Activated T-cell treated with anti-CD3 and anti-CD28 coated beads for 4 hours (primary cell): Measurements from ENCODE around the gene NAALADL2.
"Not testable (repeated sequence)": the region's sequence is repeated elsewhere in the genome, so short reads cannot be mapped to it uniquely, and the experiment has no call there.

Experiments used
- DNase-seq: peaks from one replicate; pipeline ENCODE4 v3.0.0-alpha.2; 2020

Gene NAALADL2

DNA sequence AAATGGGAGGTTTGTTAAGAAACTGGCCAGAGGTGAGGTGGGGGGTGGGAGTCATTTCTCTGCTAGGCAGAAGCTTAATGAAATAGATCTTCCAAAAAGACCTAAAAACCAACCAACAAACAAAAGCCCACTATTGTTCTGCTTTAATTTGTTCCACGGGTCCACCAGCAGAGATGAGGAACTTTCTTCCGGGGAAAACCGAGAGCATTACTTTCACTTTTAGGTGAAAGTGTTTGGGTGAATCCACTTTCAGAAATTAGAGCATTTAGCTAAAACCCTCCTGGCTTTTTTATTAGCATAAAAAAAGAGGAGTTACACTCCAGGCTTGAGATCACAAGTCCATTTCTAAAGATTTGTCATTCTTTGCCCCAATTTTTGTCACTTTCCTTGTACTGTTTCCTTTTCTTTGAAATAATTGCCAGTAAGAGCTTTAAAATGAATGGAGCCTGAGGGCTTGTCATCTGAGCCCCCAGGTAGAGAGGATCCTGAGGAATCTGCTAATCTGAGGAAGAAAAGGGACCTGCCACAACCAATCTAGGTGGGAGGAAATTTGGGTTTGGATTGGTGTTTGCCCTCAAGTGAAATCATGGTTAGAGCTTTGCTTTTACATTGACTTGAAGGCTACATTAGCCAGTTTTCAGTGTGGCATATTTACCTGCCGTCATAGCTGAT is 667.6 kb downstream of the NAALADL2 start:
- no peak for DNase-seq

GRCh38 chr3:175528693-175529092 is 669.6 kb downstream of the NAALADL2 start:
- not testable (repeated sequence) for DNase-seq

- no peak for DNase-seq
Measured at GRCh38 chr3:175535351-175535750, 676.2 kb downstream of the NAALADL2 start.

DNA sequence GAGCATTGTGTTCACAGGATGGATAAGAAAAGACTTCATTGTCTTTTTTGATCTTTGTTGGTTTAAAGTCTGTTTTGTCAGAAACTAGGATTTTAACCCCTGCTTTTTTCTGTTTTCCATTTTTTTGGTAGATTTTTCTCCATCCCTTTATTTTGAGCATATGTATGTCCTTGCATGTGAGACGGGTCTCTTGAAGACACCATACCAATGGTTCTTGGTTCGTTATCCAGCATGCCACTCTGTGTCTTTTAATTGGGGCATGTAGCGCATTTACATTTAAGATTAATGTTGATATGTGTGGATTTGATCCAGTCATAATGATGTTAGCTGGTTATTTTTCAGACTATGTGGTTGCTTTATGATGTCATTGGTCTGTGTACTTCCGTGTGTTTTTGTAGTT is 687.0 kb downstream of the NAALADL2 start:
- DNase-seq, result no peak

DNA sequence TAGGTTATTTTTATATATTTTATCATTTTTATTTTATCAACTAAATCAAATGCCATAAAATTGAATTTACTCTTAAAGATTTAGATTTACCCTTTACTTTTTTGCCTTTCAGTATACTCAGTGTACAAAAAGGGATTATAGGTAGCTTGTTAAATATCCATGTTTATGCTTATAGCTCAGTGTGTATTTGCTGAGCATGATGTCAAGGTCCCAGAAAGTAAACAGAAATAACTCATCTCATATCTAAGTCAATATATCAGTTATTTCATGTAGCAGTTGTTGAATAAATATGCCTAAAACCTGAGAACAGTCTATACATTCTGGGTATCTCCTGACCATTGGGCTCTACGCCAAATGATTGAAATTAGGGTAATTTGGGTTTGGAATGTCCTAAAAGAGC is 693.8 kb downstream of the NAALADL2 start:
- no peak for DNase-seq

GRCh38 chr3:175554801-175555200 is 695.7 kb downstream of the NAALADL2 start:
- DNase-seq, result no peak

- no peak for DNase-seq
Measured at GRCh38 chr3:175558261-175558660, 699.1 kb downstream of the NAALADL2 start.

GRCh38 chr3:175564363-175564762 is 705.2 kb downstream of the NAALADL2 start:
- DNase-seq, result no peak

DNA sequence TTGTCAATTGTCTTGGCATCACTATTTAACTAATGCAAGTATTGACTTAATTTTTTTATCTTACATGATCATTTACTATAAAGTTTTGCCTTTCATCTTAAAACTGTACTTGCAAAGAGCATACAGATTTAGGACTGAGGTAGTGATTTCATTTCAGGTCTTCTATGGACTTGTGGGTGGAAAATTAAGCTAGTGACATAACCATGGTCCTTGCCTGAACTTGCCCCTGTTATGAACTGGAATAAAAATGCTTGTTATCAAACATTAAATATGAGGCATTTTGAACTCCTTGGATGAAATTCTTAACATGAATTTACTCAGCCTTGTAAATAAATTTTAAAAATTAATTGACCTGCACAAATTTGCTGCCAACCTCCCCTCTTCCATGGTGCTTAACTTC is 712.0 kb downstream of the NAALADL2 start:
- no peak for DNase-seq

- DNase-seq, result no peak
Measured at GRCh38 chr3:175573226-175573625, 714.1 kb downstream of the NAALADL2 start.

DNA sequence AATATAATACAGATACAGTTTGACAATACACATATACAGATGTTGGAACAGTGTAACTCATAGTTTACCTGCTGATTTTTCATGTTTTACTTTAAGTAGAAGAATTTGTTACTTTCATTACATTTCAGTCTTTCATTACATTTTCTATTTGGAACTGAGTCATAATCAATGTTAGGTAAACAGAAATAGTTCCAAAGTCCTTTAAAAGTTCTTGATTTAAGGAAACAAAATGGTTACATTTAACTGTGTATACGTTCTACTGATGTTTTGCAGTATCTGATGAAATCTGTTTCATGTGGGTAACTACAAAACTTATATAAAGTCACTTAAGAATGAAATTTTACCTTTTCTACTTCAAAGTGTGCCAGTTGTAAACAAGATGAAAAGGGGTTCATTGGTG is 721.2 kb downstream of the NAALADL2 start:
- no peak for DNase-seq

- no peak for DNase-seq
Measured at GRCh38 chr3:175585898-175586297, 726.8 kb downstream of the NAALADL2 start.

DNA sequence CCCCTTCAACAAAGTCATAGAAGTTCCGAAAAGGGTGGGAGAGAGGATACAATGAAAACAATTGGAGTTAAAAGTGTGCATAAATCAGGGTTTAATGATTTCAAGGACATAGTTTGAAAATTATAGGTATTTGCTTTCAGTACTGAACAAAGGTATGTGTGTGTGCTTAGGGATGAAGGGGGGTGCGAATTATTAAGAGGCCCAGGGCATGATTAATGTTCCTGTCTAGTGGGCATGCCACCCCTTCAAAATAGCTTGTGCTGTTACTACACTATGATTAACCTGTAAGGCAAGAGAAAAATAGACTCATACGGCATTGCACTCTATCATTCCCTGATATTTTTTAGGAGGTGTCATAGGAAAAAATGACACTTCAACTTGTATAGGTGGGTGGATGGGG is 731.6 kb downstream of the NAALADL2 start:
- no peak for DNase-seq

GRCh38 chr3:175591375-175591774 is 732.2 kb downstream of the NAALADL2 start:
- DNase-seq, result no peak

DNA sequence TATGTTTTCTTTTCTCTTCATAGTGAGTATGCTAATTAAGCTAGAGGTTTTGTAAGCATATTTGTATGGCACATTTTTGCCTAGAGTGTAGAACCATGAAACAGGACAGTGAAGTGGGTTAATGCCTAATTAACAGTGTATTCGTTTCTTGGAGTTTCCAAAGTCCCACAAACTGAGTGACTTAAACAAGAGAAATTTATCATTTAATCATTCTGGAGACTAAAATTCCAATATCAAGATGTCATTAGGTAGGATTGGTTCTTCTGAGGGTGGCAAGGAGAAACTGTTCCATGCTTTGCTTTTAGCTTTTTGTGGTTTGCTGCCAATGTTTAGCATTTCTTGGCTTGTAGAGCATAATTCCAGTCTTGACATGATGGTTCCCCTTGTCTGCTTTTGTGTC is 734.2 kb downstream of the NAALADL2 start:
- no peak for DNase-seq

DNA sequence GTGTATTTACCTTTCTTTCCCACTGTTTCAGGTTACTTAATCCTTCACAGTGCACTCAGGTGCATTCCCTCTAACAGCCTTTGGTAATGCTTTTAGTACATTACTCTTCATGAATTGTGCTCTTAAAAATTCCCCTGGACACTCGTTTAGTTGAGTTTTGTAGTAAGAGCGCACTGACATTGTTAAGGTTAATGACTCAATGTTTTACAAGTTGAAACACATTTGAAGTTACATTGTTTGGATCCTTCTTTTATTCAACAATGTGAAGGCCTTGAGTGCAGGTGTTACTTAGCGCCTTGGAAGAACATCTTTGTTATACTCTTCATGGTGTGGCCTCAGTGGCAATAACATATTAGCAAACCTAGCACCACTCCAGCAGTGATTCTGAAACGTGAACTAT is 739.6 kb downstream of the NAALADL2 start:
- DNase-seq, result no peak

GRCh38 chr3:175601521-175601920 is 742.4 kb downstream of the NAALADL2 start:
- DNase-seq, result no peak

DNA sequence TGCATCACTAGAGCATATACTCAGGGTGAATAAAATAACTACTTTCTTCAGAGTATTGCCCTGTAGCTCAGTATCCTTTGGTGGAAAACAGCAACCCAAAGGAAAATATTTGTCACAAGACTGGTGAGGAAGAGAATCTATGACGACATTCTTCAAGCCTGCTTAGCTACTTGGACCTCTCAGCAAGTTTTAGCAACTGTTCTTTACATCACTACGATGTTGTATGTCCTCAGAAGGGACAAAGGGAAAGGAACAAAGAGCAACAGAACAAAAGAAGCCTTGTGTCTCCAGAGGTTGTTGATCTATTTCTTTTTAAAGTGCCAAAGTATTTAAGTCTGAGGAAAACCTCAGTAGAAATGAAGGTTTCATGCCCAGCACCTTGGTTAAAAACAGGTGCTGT is 746.7 kb downstream of the NAALADL2 start:
- no peak for DNase-seq

DNA sequence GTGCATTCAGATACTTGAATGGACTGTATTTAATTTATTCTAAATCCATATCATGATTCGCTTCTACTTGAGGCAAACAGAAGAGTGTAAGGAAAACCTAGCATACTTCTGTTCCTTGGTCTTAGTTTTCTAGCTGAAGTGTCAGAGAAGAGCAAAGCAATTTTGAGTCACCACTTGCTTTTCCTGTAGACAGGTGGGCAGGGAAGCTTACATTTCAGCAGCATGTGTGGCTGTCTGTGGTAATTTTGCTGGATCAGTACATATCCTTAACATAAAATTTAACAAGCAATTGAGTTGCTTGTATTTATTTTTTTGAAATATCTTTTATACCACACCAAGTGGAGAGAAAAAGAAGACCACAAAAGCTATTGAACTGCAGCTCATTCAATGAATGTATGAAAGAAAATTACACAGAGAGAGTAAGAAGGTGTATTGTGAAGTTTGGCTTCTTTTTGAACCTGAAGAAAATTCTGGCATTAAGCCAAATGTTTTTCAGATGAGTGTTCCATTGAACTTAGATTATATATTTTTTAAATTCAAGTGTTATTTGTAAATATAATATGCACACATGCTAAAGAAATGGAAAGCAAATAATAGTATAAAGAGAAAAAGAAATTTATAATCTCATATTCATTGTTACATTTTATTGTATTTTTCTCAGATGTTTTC is 747.6 kb downstream of the NAALADL2 start:
- DNase-seq, result no peak

GRCh38 chr3:175608356-175608755 is 749.2 kb downstream of the NAALADL2 start:
- no peak for DNase-seq

- no peak for DNase-seq
Measured at GRCh38 chr3:175608911-175609310, 749.8 kb downstream of the NAALADL2 start.

DNA sequence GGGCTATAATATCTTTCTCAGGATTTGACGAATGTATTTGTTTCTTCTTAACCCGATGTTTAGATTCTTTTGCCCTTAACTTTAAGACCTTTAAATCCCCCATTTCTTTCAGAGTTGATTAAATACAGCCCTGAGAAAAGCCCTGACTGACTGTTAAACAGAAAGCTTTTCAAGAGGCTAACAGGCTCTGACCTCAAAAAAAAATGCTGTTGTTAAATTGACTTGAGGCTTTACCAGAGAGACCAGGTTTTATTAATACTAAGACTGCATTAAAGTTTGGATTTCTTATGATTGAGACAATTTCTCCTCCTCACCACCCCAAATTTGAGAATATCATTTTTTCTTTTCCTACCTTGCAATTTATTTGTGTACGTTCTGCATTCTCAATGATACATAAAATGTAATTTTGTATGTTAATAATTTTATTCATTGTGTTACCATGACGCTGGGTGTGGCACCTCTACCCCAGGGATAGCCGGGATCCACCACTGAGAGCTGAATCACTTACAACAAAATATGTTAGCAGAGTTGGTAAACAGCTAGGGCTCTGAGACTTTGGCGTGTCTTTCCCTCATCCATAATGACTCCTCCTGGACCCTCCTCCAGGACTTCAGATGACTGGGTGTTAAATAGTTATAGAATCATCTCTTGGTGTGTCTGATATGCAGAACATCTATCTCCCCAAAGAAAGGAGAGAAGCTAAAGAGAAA is 753.5 kb downstream of the NAALADL2 start:
- DNase-seq, result no peak

- DNase-seq, result not testable (repeated sequence)
Measured at GRCh38 chr3:175614107-175614506, 755.0 kb downstream of the NAALADL2 start.

DNA sequence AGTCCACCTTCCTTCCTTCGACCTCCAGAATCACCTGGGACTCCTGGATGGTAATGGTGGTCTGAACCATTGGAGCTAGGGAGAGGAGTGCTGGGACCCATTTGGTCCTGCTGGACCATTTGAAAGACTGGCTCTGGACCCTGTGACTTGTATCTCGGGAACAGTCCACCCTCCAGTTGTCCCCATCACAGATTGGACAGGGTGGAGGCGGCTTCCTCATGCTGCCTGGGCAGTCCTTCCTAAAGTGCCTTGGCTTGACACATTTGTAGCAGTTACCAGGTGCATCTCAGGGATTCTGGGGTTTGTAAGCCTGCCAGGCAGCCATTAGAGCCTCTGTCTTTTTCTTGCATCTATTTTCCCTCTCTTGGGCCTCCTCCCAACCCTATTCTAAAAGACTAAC is 758.1 kb downstream of the NAALADL2 start:
- no peak for DNase-seq
